T-helper 1 cell treated with Interleukin-12 subunit alpha and Interleukin-12 subunit beta and Interleukin-4 antibody, amounts not matched to agents 30 ng/mL and 1 ng/mL, for 36 hours (primary cell): ENCODE results near the gene HNRNPM. TPM values are rescaled to one million over a fixed set of nuclear protein-coding genes. Genes with fewer than 3 reads are reported as not detected.

Experiments used
- intact Hi-C: fragments of 100-400 bp; cut with micrococcal nuclease; formaldehyde crosslinking; loops from one replicate; pipeline ENCODE4 v1.15.1; 2024
- total RNA-seq: library from RNA; stranded (reverse); gene quantifications from 2 replicates; pipeline ENCODE4 v1.2.3, GENCODE V29; 2022

Gene HNRNPM
- total RNA-seq, 1 donor from 2014 or later = 289 TPM

- intact Hi-C loops = loop anchor here (1.0 kb wide), 3 partner anchors 7 to 152 kb away; partner anchors contain the start of gene MARCHF2
Measured at GRCh38 chr19:8505680-8506401, 61.1 kb downstream of the HNRNPM start.

GRCh38 chr19:8506402-8506957 lies 61.7 kb downstream of the HNRNPM start:
- intact Hi-C loops = loop anchor here (1.0 kb wide), 1 partner anchor 93 kb away; the partner anchor contains the start of gene MARCHF2

GRCh38 chr19:8510589-8511115 lies 65.9 kb downstream of the HNRNPM start:
- intact Hi-C loops = loop anchor here (10.0 kb wide), 1 partner anchor 586 kb away; the partner anchor contains the start of genes CTXN1 and SNAPC2

GRCh38 chr19:8511573-8512101 lies 66.9 kb downstream of the HNRNPM start:
- intact Hi-C loops = loop anchor here (2.0 to 10.0 kb wide), 2 partner anchors 65 to 587 kb away; partner anchors contain the start of genes CTXN1, MYO1F and SNAPC2

GRCh38 chr19:8512115-8512967 lies 67.6 kb downstream of the HNRNPM start:
- intact Hi-C loops = loop anchor here (2.0 to 10.0 kb wide), 2 partner anchors 64 to 588 kb away; partner anchors contain the start of genes CTXN1, MYO1F and SNAPC2

- intact Hi-C loops = loop anchor here (1.0 to 10.0 kb wide), 9 partner anchors 8 to 588 kb away; partner anchors contain the start of genes CD320, CTXN1, HNRNPM and MARCHF2
Measured at GRCh38 chr19:8513036-8513686, 68.4 kb downstream of the HNRNPM start.

GRCh38 chr19:8513687-8514504 lies 69.1 kb downstream of the HNRNPM start, which contains the start of gene ZNF414:
TSS of gene ZNF414 (minus strand) at chr19:8514167. CDS start at chr19:8514046, 121 bp downstream.
- intact Hi-C loops = loop anchor here (1.0 to 10.0 kb wide), 9 partner anchors 9 to 589 kb away; partner anchors contain the start of genes CD320, CTXN1, HNRNPM and MARCHF2

- intact Hi-C loops = loop anchor here (10.0 kb wide), 1 partner anchor 590 kb away; the partner anchor contains the start of genes CTXN1 and SNAPC2
Measured at GRCh38 chr19:8514505-8515009, 69.8 kb downstream of the HNRNPM start.

GRCh38 chr19:8515317-8515716 lies 70.5 kb downstream of the HNRNPM start:
- intact Hi-C loops = loop anchor here (10.0 kb wide), 1 partner anchor 591 kb away; the partner anchor contains the start of genes CTXN1 and SNAPC2

- intact Hi-C loops = loop anchor here (1.0 to 10.0 kb wide), 2 partner anchors 52 to 593 kb away; partner anchors contain the start of genes CTXN1 and SNAPC2
Measured at GRCh38 chr19:8517551-8518442, 73.0 kb downstream of the HNRNPM start.

- intact Hi-C loops = loop anchor here (10.0 kb wide), 1 partner anchor 594 kb away; the partner anchor contains the start of genes CTXN1 and SNAPC2
Measured at GRCh38 chr19:8518536-8518935, 73.8 kb downstream of the HNRNPM start.

- intact Hi-C loops = loop anchor here (10.0 kb wide), 1 partner anchor 595 kb away; the partner anchor contains the start of genes CTXN1 and SNAPC2
Measured at GRCh38 chr19:8519388-8519787, 74.6 kb downstream of the HNRNPM start.

- intact Hi-C loops = no loop called here
Measured at GRCh38 chr19:8525401-8525684, 80.6 kb downstream of the HNRNPM start.

GRCh38 chr19:8526345-8527091 lies 81.7 kb downstream of the HNRNPM start:
- intact Hi-C loops = no loop called here

- intact Hi-C loops = no loop called here
Measured at GRCh38 chr19:8528500-8528899, 83.7 kb downstream of the HNRNPM start.

- intact Hi-C loops = no loop called here
Measured at GRCh38 chr19:8529369-8530006, 84.7 kb downstream of the HNRNPM start.
